WTC11 (cell line): ENCODE data around the gene FRAT1. TPM values are rescaled to one million over a fixed set of nuclear protein-coding genes. Genes with fewer than 3 reads are reported as not detected.

Source experiments
- ATAC-seq: fragments of 200-7000 bp; cut with Tn5 transposase; 2 replicates; pipeline ENCODE4 v1.10.0; 2021; ENCODE audit warnings: mild to moderate bottlenecking, moderate library complexity
- CTCF ChIA-PET: fragments of 300-600 bp; sonication (Branson Sonifier 250); formaldehyde crosslinking; loops from one replicate; lab custom pipeline; 2021; ENCODE audit warnings: antibody characterized with exemption; lab: Charles Lee
- POLR2A ChIA-PET: fragments of 350-600 bp; sonication (Branson Sonifier 250); formaldehyde crosslinking; loops from one replicate; lab custom pipeline; 2021; ENCODE audit warnings: antibody characterized with exemption; lab: Charles Lee
- DNase-seq: peaks from one replicate; pipeline ENCODE4 v3.0.0; 2021; ENCODE audit warnings: low spot score
- H3K27ac Mint-ChIP-seq: 2 replicates; pipeline ENCODE4 v1.8.0; 2021; ENCODE audit warnings: mixed read lengths
- H3K27me3 Mint-ChIP-seq: 2 replicates; pipeline ENCODE4 v1.8.0; 2021; ENCODE audit warnings: low read depth, mild to moderate bottlenecking, moderate library complexity, mixed read lengths
- H3K36me3 Mint-ChIP-seq: 2 replicates; pipeline ENCODE4 v1.8.0; 2021; ENCODE audit warnings: mixed read lengths
- H3K4me1 Mint-ChIP-seq: 2 replicates; pipeline ENCODE4 v1.8.0; 2022; ENCODE audit warnings: mixed read lengths
- H3K4me3 Mint-ChIP-seq: 2 replicates; pipeline ENCODE4 v1.8.0; 2021; ENCODE audit warnings: mild to moderate bottlenecking, moderate library complexity, mixed read lengths
- H3K9me3 Mint-ChIP-seq: 2 replicates; pipeline ENCODE4 v1.8.0; 2021; ENCODE audit warnings: mixed read lengths
- ESRRA ChIP-seq: sonication (generic); formaldehyde crosslinking; IDR thresholded peaks from 2 replicates; pipeline ENCODE4 v1.8.1; 2022; ENCODE audit warnings: mild to moderate bottlenecking, missing genetic modification reagents, borderline replicate concordance
- FOXP1 ChIP-seq: sonication (generic); formaldehyde crosslinking; IDR thresholded peaks from 2 replicates; pipeline ENCODE4 v1.8.0; 2022; ENCODE audit warnings: missing genetic modification reagents, mild to moderate bottlenecking, moderate library complexity, borderline replicate concordance
- OVOL2 ChIP-seq: fragments of 250-450 bp; sonication (Bioruptor Pico); IDR thresholded peaks from 2 replicates; pipeline ENCODE4 v1.9.0; 2021; ENCODE audit warnings: mild to moderate bottlenecking, borderline replicate concordance
- RELA ChIP-seq: sonication (generic); formaldehyde crosslinking; IDR thresholded peaks from 2 replicates; pipeline ENCODE4 v1.8.1; 2022; ENCODE audit warnings: missing genetic modification reagents, mild to moderate bottlenecking, borderline replicate concordance
- TEAD4 ChIP-seq: sonication (generic); formaldehyde crosslinking; IDR thresholded peaks from 2 replicates; pipeline ENCODE4 v1.8.0; 2022; ENCODE audit warnings: mild to moderate bottlenecking, missing genetic modification reagents
- TP53 ChIP-seq: sonication (generic); formaldehyde crosslinking; IDR thresholded peaks from 2 replicates; pipeline ENCODE4 v1.8.1; 2023; ENCODE audit warnings: mild to moderate bottlenecking, missing genetic modification reagents
- ZNF232 ChIP-seq: sonication (generic); formaldehyde crosslinking; IDR thresholded peaks from 2 replicates; pipeline ENCODE4 v1.8.0; 2022; ENCODE audit warnings: mild to moderate bottlenecking, missing genetic modification reagents
- total RNA-seq: library from RNA; stranded (reverse); gene quantifications from 3 replicates; pipeline ENCODE4 v1.2.3, GENCODE V29; 2021
- TF ChIP-seq, protein P1 (sequence below): sonication (generic); formaldehyde crosslinking; IDR thresholded peaks from 2 replicates; pipeline ENCODE4 v1.8.1; 2023; ENCODE audit warnings: mild to moderate bottlenecking, missing genetic modification reagents, borderline replicate concordance
- TF ChIP-seq, protein P2 (sequence below): sonication (generic); formaldehyde crosslinking; conservative IDR thresholded peaks from 2 replicates; pipeline ENCODE4 v1.8.1; 2022; ENCODE audit warnings: mild to moderate bottlenecking, missing genetic modification reagents
- TF ChIP-seq, protein P3 (sequence below): sonication (generic); formaldehyde crosslinking; IDR thresholded peaks from 2 replicates; pipeline ENCODE4 v1.8.0; 2022; ENCODE audit warnings: mild to moderate bottlenecking, missing genetic modification reagents

FRAT1 gene
- total RNA-seq, 1 experiment from 2014 or later: 8.2 TPM

DNA sequence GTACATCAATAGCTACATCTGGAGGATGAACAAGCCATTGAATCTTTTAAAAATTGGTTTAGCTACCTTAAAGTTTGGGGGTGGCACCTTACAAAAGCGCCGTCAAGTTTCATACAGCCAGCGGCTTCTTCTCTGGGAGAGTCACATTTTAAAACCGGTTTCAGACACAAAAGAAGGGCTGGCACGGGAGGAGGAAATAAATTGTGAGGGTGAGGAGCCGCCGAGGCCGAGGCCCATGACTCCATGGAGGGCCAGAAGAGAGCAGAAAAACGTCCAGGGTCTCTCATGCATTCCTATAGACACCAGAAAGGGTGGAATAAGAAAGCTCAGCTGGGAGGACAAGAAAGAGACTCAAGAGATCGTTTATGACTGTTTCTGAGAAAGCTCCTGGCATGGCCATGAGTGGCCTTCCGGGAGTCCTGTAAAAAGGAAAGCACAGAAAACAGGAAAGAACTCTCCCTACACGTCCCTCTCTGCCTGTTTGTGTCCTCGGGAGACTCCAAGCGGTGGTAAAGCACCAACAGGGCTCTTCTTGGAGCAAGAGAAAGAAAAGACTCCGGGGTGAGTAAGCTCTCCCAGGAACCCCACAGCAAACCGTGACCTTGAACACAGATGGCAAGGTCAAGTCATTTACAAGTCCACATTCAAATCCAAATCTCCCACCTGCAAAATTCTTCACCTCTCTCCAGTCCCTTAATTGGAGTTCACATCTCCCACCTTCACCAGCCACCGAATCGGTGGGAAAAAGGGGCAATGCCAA lies 13.7 kb downstream of the FRAT1 start:
- Mint-ChIP-seq H3K36me3 (peaks cover 10% of the 10 kb centered on the region), H3K27ac (peak overlapping the region; percentile 97), H3K9me3 (no peaks in the 10 kb centered on the region), H3K4me3 (peak overlapping the region; percentile 86), H3K27me3 (no peaks in the 10 kb centered on the region), H3K4me1 (peaks cover 59% of the 10 kb centered on the region)
- DNase-seq (peak; percentile 34), ATAC-seq (0 out of 2 replicates have a peak, but pooled peaks have one; percentile 2)
- ChIA-PET CTCF (interaction anchor here (0.6 to 3.5 kb wide), 17 partner anchors 11 to 295 kb away, joined by 3 to 31 read pairs (median 4); partner anchors contain the start of genes FRAT1 and RRP12), POLR2A (interaction anchor here (2.0 to 5.9 kb wide), 3 partner anchors 11 to 41 kb away, joined by 11 to 46 read pairs (median 12); partner anchors contain the start of genes ARHGAP19 and FRAT1)
- TF ChIP-seq ESRRA (CRISPR knock-in tag) (peak; percentile 20; the same call in 1 of the 2 replicates), TP53 (CRISPR knock-in tag) (no peak)
- TF ChIP-seq, protein P1, sequence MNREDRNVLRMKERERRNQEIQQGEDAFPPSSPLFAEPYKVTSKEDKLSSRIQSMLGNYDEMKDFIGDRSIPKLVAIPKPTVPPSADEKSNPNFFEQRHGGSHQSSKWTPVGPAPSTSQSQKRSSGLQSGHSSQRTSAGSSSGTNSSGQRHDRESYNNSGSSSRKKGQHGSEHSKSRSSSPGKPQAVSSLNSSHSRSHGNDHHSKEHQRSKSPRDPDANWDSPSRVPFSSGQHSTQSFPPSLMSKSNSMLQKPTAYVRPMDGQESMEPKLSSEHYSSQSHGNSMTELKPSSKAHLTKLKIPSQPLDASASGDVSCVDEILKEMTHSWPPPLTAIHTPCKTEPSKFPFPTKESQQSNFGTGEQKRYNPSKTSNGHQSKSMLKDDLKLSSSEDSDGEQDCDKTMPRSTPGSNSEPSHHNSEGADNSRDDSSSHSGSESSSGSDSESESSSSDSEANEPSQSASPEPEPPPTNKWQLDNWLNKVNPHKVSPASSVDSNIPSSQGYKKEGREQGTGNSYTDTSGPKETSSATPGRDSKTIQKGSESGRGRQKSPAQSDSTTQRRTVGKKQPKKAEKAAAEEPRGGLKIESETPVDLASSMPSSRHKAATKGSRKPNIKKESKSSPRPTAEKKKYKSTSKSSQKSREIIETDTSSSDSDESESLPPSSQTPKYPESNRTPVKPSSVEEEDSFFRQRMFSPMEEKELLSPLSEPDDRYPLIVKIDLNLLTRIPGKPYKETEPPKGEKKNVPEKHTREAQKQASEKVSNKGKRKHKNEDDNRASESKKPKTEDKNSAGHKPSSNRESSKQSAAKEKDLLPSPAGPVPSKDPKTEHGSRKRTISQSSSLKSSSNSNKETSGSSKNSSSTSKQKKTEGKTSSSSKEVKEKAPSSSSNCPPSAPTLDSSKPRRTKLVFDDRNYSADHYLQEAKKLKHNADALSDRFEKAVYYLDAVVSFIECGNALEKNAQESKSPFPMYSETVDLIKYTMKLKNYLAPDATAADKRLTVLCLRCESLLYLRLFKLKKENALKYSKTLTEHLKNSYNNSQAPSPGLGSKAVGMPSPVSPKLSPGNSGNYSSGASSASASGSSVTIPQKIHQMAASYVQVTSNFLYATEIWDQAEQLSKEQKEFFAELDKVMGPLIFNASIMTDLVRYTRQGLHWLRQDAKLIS: 0 out of 2 replicates have a peak, but pooled peaks have one; percentile 5

DNA sequence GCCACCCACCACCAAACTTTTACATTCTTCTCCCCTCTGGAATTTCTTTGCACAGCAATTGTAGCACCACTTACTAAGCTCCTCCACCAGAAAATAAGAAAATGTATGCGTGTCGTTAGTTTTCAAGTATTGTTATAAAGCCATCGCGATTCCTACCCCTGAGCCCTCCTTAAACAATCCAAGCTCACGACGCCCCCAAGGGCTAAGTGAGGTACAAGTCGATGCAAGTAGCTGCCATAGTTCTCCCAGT lies 14.2 kb downstream of the FRAT1 start:
- ChIA-PET POLR2A (interaction anchor here (2.0 to 5.9 kb wide), 3 partner anchors 11 to 41 kb away, joined by 11 to 46 read pairs (median 12); partner anchors contain the start of genes ARHGAP19 and FRAT1), CTCF (interaction anchor here (0.6 to 3.5 kb wide), 17 partner anchors 12 to 296 kb away, joined by 3 to 31 read pairs (median 4); partner anchors contain the start of genes FRAT1 and RRP12)
- peaks cover 10% of the 10 kb centered on the region for H3K36me3 Mint-ChIP-seq
- no peaks in the 10 kb centered on the region for H3K27me3 Mint-ChIP-seq
- DNase-seq: peak; percentile 46
- TF ChIP-seq, protein P2, sequence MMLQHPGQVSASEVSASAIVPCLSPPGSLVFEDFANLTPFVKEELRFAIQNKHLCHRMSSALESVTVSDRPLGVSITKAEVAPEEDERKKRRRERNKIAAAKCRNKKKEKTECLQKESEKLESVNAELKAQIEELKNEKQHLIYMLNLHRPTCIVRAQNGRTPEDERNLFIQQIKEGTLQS (CRISPR knock-in tag): no peak
- TF ChIP-seq OVOL2 (CRISPR knock-in tag) (no peak), RELA (CRISPR knock-in tag) (no peak)
- ATAC-seq: peak; percentile 6; the same call in 1 of the 2 replicates
- peak overlapping the region; percentile 97 for H3K27ac Mint-ChIP-seq
- peaks cover 59% of the 10 kb centered on the region for H3K4me1 Mint-ChIP-seq
- H3K9me3 Mint-ChIP-seq: no peaks in the 10 kb centered on the region
- H3K4me3 Mint-ChIP-seq: peak overlapping the region; percentile 86

DNA sequence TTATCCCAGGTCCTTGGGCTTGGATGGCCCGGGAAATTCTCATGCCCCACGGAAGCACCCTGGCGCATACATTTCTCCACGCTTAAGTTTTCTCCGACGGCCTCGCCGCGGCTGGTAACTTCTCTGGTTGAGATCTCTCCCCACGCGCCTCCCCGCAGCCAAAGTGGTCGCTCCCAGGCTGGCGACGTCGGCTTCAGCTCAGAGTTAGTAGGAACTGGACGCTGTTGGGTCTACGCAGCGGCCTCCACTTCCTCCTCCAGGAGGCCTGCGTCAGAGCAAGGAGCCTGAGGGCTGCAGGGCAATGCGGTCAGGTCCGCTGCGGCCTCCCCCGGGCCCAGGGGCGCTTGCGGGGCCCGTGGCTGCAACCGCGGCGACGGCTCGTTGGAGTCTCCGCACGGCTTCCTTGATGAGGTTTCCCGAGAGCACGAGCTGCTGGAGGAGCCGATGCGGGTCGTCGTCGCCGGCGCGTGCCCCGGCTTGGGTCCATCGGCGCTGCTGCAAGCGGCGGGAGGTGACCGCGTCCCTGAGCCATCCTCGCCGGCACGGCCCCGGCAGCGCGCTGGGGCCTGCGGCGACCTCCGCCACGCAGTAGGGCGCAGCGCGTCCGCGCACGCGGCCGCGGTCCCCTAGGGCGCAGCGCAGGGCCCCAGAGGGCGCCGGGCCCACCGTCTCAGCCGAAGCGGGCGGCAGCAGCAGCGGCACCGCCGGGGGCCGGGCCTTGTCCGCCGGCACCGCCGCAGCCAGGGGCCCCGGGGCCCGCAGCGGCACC lies 14.7 kb downstream of the FRAT1 start:
- peaks cover 10% of the 10 kb centered on the region for H3K36me3 Mint-ChIP-seq

More for the DNA sequence above, 14.7 kb downstream of the FRAT1 start:
- Mint-ChIP-seq H3K9me3 (no peaks in the 10 kb centered on the region), H3K4me3 (peak overlapping the region; percentile 86), H3K27me3 (no peaks in the 10 kb centered on the region), H3K27ac (peak overlapping the region; percentile 97), H3K4me1 (peaks cover 60% of the 10 kb centered on the region)
- peak; percentile 36 for DNase-seq
- no peak for ATAC-seq
- peak; percentile 21; the same call in 1 of the 2 replicates for TF ChIP-seq TEAD4 (CRISPR knock-in tag)
- TF ChIP-seq ZNF232 (CRISPR knock-in tag): 0 out of 2 replicates have a peak, but pooled peaks have one; percentile 25
- TF ChIP-seq, protein P3, sequence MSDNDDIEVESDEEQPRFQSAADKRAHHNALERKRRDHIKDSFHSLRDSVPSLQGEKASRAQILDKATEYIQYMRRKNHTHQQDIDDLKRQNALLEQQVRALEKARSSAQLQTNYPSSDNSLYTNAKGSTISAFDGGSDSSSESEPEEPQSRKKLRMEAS (CRISPR knock-in tag): peak; percentile 55; the same call in 1 of the 2 replicates
- no peak for TF ChIP-seq ESRRA (CRISPR knock-in tag)
- 0 out of 2 replicates have a peak, but pooled peaks have one; percentile 36 for TF ChIP-seq FOXP1
- CTCF ChIA-PET: interaction anchor here (0.6 to 3.5 kb wide), 17 partner anchors 12 to 296 kb away, joined by 3 to 31 read pairs (median 4); partner anchors contain the start of genes FRAT1 and RRP12
- POLR2A ChIA-PET: interaction anchor here (0.6 to 5.9 kb wide), 4 partner anchors 12 to 627 kb away, joined by 3 to 46 read pairs (median 12); partner anchors contain the start of genes ARHGAP19 and FRAT1
